Measurements from ENCODE around the gene NRIP2.

NRIP2 gene

DNA sequence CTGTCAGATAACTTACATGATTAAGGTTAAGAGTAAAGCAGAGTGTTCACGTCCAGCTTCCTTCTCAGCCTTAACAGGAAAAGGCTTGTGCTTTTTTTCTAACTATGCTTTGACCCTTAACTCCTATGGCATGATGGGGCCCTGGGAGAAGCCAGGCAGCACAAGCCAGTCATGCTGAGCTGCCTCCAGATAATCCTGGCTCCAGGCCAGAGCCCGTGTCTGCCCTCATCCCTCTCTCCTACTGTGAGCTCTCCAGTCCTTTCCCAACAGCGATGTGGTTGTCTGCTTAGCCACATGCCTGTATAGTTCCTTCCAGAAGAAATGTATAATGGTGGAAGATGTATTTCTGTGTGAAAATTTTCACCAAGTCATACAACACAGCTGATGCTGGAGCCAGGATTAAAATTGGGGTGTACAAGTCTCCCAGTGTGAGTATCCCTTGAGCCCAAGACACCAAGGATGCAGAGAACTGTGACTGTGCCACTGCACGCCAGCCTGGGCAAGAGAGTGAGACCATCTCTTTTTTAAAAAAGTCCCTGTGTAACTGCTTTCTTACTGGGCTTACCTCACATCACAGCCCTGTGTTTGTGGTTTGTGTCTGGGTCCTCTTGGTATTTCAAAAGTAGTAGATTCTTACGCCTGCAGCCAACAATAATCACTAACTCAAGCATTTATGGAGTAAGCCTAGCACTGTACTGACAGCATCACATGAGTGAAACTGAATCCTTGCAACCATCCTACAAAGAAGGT, 30.3 kb downstream of the NRIP2 start:
- DNase-seq = no peak

GRCh38 chr12:2803635-2804392, 31.0 kb downstream of the NRIP2 start:
- no peak for DNase-seq

DNA sequence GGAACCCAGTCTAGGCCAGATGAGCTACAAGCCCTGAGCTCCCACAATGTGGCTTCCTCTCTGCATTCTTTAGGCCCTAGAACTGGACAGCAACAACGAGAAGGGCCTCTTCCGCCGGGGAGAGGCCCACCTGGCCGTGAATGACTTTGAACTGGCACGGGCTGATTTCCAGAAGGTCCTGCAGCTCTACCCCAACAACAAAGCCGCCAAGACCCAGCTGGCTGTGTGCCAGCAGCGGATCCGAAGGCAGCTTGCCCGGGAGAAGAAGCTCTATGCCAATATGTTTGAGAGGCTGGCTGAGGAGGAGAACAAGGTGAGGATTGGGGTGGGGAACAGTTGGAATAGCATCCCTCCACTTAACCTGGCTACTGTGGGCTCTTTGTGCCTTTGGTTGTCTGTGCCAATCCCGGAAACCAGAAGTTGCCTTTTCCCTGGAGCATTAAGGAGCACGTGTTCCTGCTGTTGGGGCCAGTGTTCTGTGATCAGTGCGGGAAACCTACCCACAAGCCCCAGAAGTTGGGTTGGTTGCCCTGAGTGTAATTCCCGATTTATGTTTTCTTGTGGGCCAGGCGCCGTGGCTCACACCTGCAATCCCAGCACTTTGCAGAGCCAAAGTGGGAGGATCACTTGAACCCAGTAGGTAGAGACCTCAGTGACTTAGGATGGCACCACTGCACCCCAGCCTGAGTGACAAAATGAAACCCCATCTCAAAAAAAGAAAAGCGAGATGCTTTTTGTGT, 33.6 kb downstream of the NRIP2 start:
- no peak for DNase-seq

- no peak for DNase-seq
These were observed 34.7 kb downstream of the NRIP2 start for GRCh38 chr12:2800046-2800570.

DNA sequence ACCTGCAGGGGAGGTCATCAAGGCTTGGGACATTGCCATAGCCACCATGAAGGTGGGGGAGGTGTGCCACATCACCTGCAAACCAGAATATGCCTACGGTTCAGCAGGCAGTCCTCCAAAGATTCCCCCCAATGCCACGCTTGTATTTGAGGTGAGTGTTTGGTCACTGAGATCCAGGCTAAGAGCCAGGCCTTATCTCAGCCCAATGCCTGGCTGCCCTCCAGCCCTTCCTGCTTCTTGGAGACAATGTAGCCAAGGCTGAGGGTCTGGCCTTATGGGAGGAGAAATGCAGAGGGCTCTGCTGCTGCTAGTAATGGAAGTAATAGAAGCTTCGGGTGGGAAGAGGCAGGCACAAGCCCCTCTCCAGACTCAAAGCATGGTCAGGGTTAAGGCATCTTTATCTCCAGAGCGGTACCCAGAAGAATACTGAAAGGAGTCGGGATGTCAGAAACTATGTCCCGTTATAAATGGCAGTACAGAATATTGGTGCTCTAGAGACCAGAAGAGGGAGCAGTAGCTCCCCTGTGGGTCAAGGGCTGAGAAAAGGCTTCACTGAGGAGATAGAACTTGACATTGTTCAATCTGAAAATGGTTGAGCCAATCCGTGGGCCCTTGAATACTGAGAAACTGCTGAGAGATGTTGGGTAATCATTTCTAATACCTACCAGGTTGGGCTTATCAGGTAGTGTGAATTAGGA, 37.0 kb downstream of the NRIP2 start:
- DNase-seq = no peak

DNA sequence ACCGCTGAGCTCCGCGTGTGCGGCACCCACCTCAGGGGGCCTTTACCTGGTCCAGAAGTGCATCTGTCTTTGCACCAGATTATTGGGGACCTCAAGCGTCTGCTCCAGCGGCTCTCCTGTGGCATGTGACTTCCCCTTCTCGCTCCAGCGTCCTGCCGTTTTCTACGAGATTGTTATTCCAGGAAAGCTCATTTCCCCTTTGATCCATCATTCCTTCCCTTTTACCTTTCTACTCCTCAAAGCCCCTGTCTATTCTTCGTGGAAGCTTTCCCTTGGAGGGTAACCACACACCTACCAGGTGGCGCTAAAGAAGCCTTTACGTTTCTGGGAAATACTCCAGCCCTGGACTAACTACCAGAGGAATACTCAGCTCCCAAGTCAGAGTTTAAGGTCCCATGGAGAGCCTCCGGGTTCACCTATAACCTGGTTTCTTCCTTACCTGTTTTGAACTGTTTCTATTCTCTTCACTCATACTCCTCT, 38.6 kb downstream of the NRIP2 start:
- peak; percentile 15 for DNase-seq

- peak; percentile 77 for DNase-seq
These were observed 39.3 kb downstream of the NRIP2 start for GRCh38 chr12:2795291-2796186.

DNA sequence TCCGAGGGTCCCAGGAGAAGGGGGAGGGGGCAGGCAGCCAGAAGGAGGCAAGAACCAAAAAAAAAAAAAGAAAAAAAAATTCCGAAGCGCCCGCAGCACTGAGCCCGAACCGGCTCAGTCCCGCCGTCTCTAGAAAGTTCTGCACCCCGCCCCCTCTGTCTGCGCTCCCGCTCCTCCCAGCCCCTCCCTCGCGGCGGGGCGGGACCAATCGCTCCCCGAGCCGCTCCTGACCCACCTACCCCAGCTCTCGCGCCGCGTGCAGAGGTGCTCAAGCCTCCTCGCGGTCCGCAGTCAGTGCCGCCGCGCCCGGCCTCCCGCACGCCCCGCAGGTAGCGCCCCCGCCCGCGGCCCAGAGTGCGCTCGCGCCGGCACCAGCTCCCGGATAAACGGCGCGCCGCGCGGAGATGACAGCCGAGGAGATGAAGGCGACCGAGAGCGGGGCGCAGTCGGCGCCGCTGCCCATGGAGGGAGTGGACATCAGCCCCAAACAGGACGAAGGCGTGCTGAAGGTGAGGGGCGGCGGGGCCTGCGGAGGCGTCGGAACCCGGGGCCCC, 40.0 kb downstream of the NRIP2 start, which contains the start of gene FKBP4:
Gene FKBP4 (plus strand): TSS at position 235 of the 554 bp plus-strand sequence. CDS start 170 bp downstream, at position 405.
- peak; percentile 74 for DNase-seq

DNA sequence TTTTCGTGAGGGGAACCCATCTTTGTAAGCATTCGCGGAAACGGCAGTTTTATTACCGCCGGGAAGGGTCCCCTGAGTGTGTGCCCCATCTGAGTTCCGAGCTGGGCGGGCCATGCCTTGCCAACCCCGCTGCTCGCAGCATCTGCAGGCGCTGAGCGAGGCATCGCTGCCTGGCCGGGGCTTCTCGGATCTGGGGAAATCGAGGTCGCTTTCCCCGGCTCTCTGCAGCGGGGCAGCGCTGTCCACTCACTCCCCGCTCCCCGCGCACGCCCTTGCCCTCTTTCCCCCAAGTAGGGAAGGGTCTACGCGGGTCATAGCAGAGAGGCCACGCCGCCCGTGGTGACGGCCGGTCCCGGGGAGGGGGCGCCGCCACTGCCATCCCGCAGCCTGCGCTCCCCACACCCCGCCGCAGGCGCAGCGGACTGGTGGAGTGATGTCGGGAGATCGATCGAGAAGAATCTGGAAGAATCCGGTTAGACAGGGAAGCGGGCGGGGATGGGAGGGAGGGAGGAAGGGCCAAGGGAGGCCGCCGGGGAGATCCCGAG, 40.6 kb downstream of the NRIP2 start:
- DNase-seq = no peak

- DNase-seq = no peak
These were observed 41.3 kb downstream of the NRIP2 start for GRCh38 chr12:2793561-2793960.

DNA sequence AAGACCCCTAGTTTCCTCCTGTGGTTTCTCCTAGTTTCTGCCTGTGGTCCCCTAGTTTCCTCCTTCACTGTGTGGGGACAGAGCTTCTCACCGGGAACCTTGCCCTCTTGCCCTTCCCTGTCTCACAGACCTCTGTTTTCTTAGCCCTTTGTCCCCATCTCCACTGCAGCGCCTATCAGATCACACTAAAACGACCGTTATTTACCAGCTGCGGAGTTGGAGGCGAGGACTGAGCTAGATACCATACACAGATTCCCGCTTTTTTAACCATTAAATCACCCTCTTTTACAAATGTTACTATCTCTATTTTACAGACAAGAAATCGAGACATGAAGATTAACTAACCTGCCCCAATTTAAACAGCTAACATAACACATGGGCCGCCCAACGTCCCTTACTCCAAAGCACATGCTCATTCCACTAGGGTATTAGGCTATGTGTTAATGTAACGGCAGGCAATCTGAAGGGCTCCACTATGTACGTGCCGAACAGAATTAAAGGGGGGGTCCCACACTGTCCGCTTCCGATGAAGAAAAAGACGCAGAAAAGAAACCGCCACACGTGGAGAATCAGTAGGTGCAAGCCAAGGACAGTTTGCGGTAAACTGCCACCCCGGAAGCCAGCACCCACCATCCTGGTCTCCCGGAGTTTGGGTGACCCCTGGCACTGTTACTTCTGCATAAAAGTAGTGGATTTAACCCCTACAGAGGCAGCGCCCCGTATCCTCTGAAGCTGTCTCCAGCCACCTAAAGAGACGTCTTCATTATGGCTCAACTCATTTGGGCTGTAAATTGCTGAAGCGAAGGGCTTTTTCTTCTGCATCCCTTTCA, 41.9 kb downstream of the NRIP2 start:
- no peak for DNase-seq

GRCh38 chr12:2791089-2791488, 43.7 kb downstream of the NRIP2 start:
- no peak for DNase-seq

DNA sequence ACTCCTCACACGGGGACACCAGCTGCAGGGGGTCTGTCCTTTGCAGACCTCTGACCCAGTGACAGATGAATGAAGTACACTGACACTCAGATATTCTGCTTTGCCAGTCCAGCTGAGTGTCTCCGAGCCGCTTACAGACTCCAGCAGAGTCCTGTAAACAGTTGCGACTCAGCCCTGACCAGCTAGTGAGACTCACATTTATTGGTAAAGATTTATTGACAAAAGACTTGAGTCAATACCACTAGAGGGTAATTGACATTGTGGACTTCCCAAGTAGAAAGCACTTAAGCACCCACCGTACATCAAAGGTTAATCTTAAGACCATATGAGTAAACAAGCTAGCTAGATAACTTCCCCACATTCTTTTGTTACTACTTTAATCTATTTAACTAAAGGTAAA, 49.8 kb downstream of the NRIP2 start:
- DNase-seq = no peak

GRCh38 chr12:2783936-2784600, 50.8 kb downstream of the NRIP2 start:
- DNase-seq = peak; percentile 56

GRCh38 chr12:2779281-2779680, 55.6 kb downstream of the NRIP2 start:
- DNase-seq = no peak

DNA sequence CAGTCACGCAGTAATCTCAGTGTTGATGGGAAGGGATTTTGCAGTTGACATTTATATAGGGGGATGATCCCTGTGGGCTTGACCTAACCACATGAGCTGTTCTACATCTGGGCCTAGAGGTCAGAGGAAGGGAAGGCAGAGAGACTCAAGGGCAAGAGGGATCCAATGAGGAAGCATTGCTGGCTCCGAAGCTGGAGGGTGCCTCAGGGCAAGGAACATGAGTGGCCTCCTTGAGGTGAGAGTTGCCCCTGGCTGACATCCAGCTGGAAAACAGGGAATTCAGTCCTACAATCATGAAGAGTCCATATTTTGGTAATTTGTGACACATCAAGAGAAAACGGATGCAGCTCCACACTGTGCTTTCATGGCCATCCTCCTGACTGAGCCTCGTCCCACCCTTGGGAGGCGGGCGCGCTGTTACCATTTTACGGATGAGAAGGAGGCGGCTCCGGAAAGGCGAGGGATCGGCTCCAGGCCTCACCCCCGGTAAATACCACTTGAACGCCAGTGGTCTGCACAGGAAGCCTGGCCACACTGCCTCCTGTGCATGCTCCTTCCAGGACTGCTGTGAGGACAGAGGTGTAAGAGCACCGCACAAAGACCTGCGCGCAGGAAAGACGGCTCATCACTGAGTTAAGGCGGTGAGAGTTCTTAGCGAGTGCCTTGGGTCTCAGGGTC, 58.6 kb downstream of the NRIP2 start:
- DNase-seq = no peak

GRCh38 chr12:2775431-2775830, 59.4 kb downstream of the NRIP2 start:
- DNase-seq = no peak
